H1 (cell line): ENCODE data around the gene JOSD1. TPM values are rescaled to one million over a fixed set of nuclear protein-coding genes. Genes with fewer than 3 reads are reported as not detected.

Source experiments
- CTCF ChIA-PET: fragments of 300-600 bp; sonication (Branson Sonifier 250); formaldehyde crosslinking; loops from one replicate; lab custom pipeline; 2021; ENCODE audit not compliant: partially characterized antibody; lab: Charles Lee
- POLR2A ChIA-PET: fragments of 300-600 bp; sonication (Branson Sonifier 250); formaldehyde crosslinking; loops from one replicate; lab custom pipeline; 2021; ENCODE audit warnings: inconsistent platforms; ENCODE audit not compliant: partially characterized antibody; lab: Charles Lee
- DNase-seq, 2 experiments: peaks; one replicate each; pipeline versions ENCODE4 v3.0.0 to v3.0.0-alpha.2; 2010 to 2022; ENCODE audit warnings: low spot score in 2 of 2, low read depth in 1 of 2, mixed read lengths in 1 of 2
- FAIRE-seq: peaks from 2 replicates; lab custom pipeline; 2011; peaks lifted over from hg19 to GRCh38; lab: Jason Lieb, UNC
- H2AFZ ChIP-seq: 2 replicates; pipeline ENCODE4 v1.8.1; 2012; ENCODE audit warnings: low read length, inconsistent platforms
- H2AK5ac ChIP-seq: 2 replicates; pipeline ENCODE4 v1.6.1; 2013; ENCODE audit warnings: low read depth, low read length
- H2BK120ac ChIP-seq: replicated peaks from 2 replicates; pipeline ENCODE3; 2013; ENCODE audit warnings: low read depth, low read length, inconsistent platforms
- H2BK12ac ChIP-seq: 2 replicates; pipeline ENCODE4 v1.6.1; 2013; ENCODE audit warnings: low read depth, low read length
- H2BK15ac ChIP-seq: 2 replicates; pipeline ENCODE4 v1.6.1; 2013; ENCODE audit warnings: low read length
- H2BK20ac ChIP-seq: 2 replicates; pipeline ENCODE4 v1.6.1; 2013; ENCODE audit warnings: low read length
- H2BK5ac ChIP-seq: 2 replicates; pipeline ENCODE4 v1.6.1; 2013; ENCODE audit warnings: low read depth, low read length
- H3K14ac ChIP-seq: 2 replicates; pipeline ENCODE4 v1.6.1; 2013; ENCODE audit warnings: inconsistent platforms; ENCODE audit not compliant: insufficient read length
- H3K18ac ChIP-seq: 2 replicates; pipeline ENCODE4 v1.6.1; 2013; ENCODE audit warnings: low read length; ENCODE audit errors: extremely low read depth
- H3K23ac ChIP-seq: 2 replicates; pipeline ENCODE4 v1.6.1; 2013; ENCODE audit warnings: inconsistent platforms; ENCODE audit not compliant: insufficient read length
- H3K23me2 ChIP-seq: 2 replicates; pipeline ENCODE4 v1.6.1; 2013; ENCODE audit warnings: low read depth, low read length
- H3K27ac ChIP-seq: 2 replicates; pipeline ENCODE4 v1.6.1; 2011; ENCODE audit warnings: low read depth, low read length, inconsistent platforms
- H3K27me3 ChIP-seq, 4 experiments: replicated peaks in 1 of 4; 1 replicate in 1 of 4; 2 replicates in 3 of 4; pipeline versions ENCODE4 v1.6.1 to v1.8.1; 2011 to 2013; ENCODE audit warnings: low read length in 3 of 4, mild to moderate bottlenecking in 3 of 4, inconsistent platforms in 2 of 4, mixed read lengths in 2 of 4, moderate library complexity in 1 of 4; ENCODE audit not compliant: control insufficient read depth in 3 of 4, insufficient read depth in 3 of 4; ENCODE audit errors: extremely low read depth in 1 of 4
- H3K36me3 ChIP-seq, 4 experiments: 2 replicates each; pipeline versions ENCODE4 v1.6.1 to v1.8.1; 2011 to 2013; ENCODE audit warnings: mild to moderate bottlenecking in 4 of 4, low read length in 3 of 4, moderate library complexity in 2 of 4, control low read depth in 1 of 4, inconsistent platforms in 1 of 4; ENCODE audit not compliant: insufficient read depth in 4 of 4, control insufficient read depth in 2 of 4
- H3K4ac ChIP-seq: replicated peaks from 2 replicates; pipeline ENCODE3; 2013; ENCODE audit warnings: low read length, low read depth, mixed read lengths, inconsistent platforms; ENCODE audit not compliant: insufficient read length
- H3K4me1 ChIP-seq, 4 experiments: replicated peaks in 1 of 4; 1 replicate in 1 of 4; 2 replicates in 3 of 4; pipeline versions ENCODE4 v1.6.1 to v1.8.1; 2011 to 2013; ENCODE audit warnings: low read length in 3 of 4, inconsistent platforms in 2 of 4, mixed read lengths in 1 of 4; ENCODE audit not compliant: insufficient read depth in 4 of 4, control insufficient read depth in 3 of 4
- H3K4me2 ChIP-seq, 2 experiments: 2 replicates each; pipeline versions ENCODE4 v1.6.1 to v1.8.1; 2011 to 2013; ENCODE audit warnings: low read depth in 2 of 2, low read length in 2 of 2, control low read depth in 1 of 2, inconsistent platforms in 1 of 2, mild to moderate bottlenecking in 1 of 2; ENCODE audit not compliant: insufficient read depth in 1 of 2
- H3K4me3 ChIP-seq, 4 experiments: fragments of 200-600, 300-600 bp in 1 of 4; sonication (generic), shearing (Covaris generic), sonication (Bioruptor Twin) in 1 of 4; 2 replicates each; pipeline versions ENCODE4 v1.5.1 to v1.8.1; 2011 to 2016; ENCODE audit warnings: low read length in 4 of 4, low read depth in 3 of 4, control low read depth in 2 of 4, inconsistent platforms in 2 of 4, mild to moderate bottlenecking in 2 of 4, mixed read lengths in 1 of 4, moderate library complexity in 1 of 4; ENCODE audit not compliant: insufficient read depth in 2 of 4; ENCODE audit errors: extremely low read depth in 1 of 4
- H3K56ac ChIP-seq: replicated peaks from 2 replicates; pipeline ENCODE3; 2013; ENCODE audit warnings: low read depth, mild to moderate bottlenecking, mixed read lengths, low read length, inconsistent platforms; ENCODE audit not compliant: insufficient read length
- H3K79me1 ChIP-seq: 2 replicates; pipeline ENCODE4 v1.6.1; 2013; ENCODE audit warnings: low read depth, low read length, control low read depth
- H3K79me2 ChIP-seq, 2 experiments: 2 replicates each; pipeline versions ENCODE4 v1.6.1 to v1.8.1; 2012 to 2013; ENCODE audit warnings: low read length in 2 of 2, mild to moderate bottlenecking in 2 of 2, inconsistent platforms in 1 of 2; ENCODE audit not compliant: insufficient read depth in 2 of 2, control insufficient read depth in 1 of 2
- H3K9ac ChIP-seq, 4 experiments: replicated peaks in 1 of 4; 1 replicate in 1 of 4; 2 replicates in 3 of 4; pipeline versions ENCODE4 v1.6.1 to v1.8.1; 2011 to 2013; ENCODE audit warnings: low read depth in 3 of 4, low read length in 3 of 4, control low read depth in 2 of 4, mild to moderate bottlenecking in 2 of 4, moderate library complexity in 2 of 4, inconsistent platforms in 1 of 4; ENCODE audit errors: extremely low read depth in 1 of 4
- H3K9me3 ChIP-seq, 2 experiments: 2 replicates each; pipeline versions ENCODE4 v1.6.1 to v1.8.1; 2012 to 2013; ENCODE audit warnings: mild to moderate bottlenecking in 2 of 2, moderate library complexity in 2 of 2, control low read depth in 1 of 2, inconsistent platforms in 1 of 2, low read depth in 1 of 2, low read length in 1 of 2, mixed read lengths in 1 of 2; ENCODE audit not compliant: insufficient read depth in 2 of 2
- H4K20me1 ChIP-seq, 2 experiments: replicated peaks in 1 of 2; 2 replicates each; pipeline versions ENCODE3 to v1.8.1; 2011 to 2013; ENCODE audit warnings: inconsistent platforms in 2 of 2, low read length in 2 of 2, mild to moderate bottlenecking in 1 of 2; ENCODE audit not compliant: insufficient read depth in 2 of 2, control insufficient read depth in 1 of 2
- H4K5ac ChIP-seq: 2 replicates; pipeline ENCODE4 v1.6.1; 2013; ENCODE audit warnings: low read length, low read depth, mixed read lengths, inconsistent platforms; ENCODE audit not compliant: insufficient read length
- H4K8ac ChIP-seq: 2 replicates; pipeline ENCODE4 v1.8.0; 2013; ENCODE audit warnings: mild to moderate bottlenecking, moderate library complexity, low read length, inconsistent platforms; ENCODE audit not compliant: insufficient read depth; ENCODE audit errors: extremely low read depth
- H4K91ac ChIP-seq: replicated peaks from 2 replicates; pipeline ENCODE3; 2013; ENCODE audit warnings: low read length, mixed read lengths, inconsistent platforms; ENCODE audit not compliant: insufficient read length
- CTCF ChIP-seq, 3 experiments: IDR thresholded peaks; 1 replicate in 2 of 3; 2 replicates in 1 of 3; pipeline versions ENCODE4 v1.5.1 to v1.6.1; 2011; ENCODE audit warnings: low read length in 3 of 3, mild to moderate bottlenecking in 3 of 3, inconsistent platforms in 2 of 3, low read depth in 1 of 3, moderate library complexity in 1 of 3; ENCODE audit not compliant: insufficient read depth in 1 of 3; ENCODE audit errors: control extremely low read depth in 1 of 3
- E2F6 ChIP-seq: IDR thresholded peaks from 2 replicates; pipeline ENCODE4 v1.6.1; 2012; ENCODE audit warnings: inconsistent platforms
- EP300 ChIP-seq, 2 experiments: IDR thresholded peaks; 1 replicate in 1 of 2; 2 replicates in 1 of 2; pipeline ENCODE4 v1.6.1; 2011 to 2012; ENCODE audit warnings: low read depth in 2 of 2, low read length in 2 of 2, mild to moderate bottlenecking in 2 of 2, borderline replicate concordance in 1 of 2, inconsistent platforms in 1 of 2, moderate library complexity in 1 of 2
- GABPA ChIP-seq: IDR thresholded peaks from 2 replicates; pipeline ENCODE4 v1.6.1; 2011; ENCODE audit warnings: mild to moderate bottlenecking, low read length, moderate library complexity, borderline replicate concordance; ENCODE audit not compliant: insufficient read depth
- SAP30 ChIP-seq: fragments of 300-600 bp; sonication (generic); IDR thresholded peaks from 2 replicates; pipeline ENCODE4 v1.7.1; 2012; ENCODE audit warnings: low read length, moderate library complexity, mild to moderate bottlenecking, inconsistent platforms; ENCODE audit not compliant: insufficient read depth, insufficient replicate concordance
- SIN3A ChIP-seq, 2 experiments: IDR thresholded peaks in 1 of 2; conservative IDR thresholded peaks in 1 of 2; 2 replicates each; pipeline ENCODE4 v1.6.1; 2011 to 2012; ENCODE audit warnings: low read length in 2 of 2, improper control_type of control experiment in 1 of 2, low read depth in 1 of 2, mild to moderate bottlenecking in 1 of 2
- YY1 ChIP-seq: IDR thresholded peaks from 2 replicates; pipeline ENCODE4 v1.6.1; 2011; ENCODE audit warnings: low read depth, mild to moderate bottlenecking, low read length
- WGBS, 2 experiments: shearing (Covaris generic) in 1 of 2; methylation state at CpG; one replicate each; pipeline versions ENCODE4 v1.1.6 to v1.1.7; 2013 to 2015; ENCODE audit warnings: low lambda C conversion rate in 2 of 2, mixed read lengths in 2 of 2, inconsistent platforms in 1 of 2, low coverage in 1 of 2, missing lambda C conversion rate in 1 of 2; ENCODE audit not compliant: insufficient replicate concordance in 2 of 2, insufficient coverage in 1 of 2, insufficient read length in 1 of 2; ENCODE audit errors: extremely low coverage in 1 of 2, missing lambda C conversion rate in 1 of 2; 5-methylcytosine and 5-hydroxymethylcytosine counted together
- polyA plus RNA-seq, 7 experiments: library from polyadenylated mRNA; depleted of rRNA in 3 of 7; stranded (reverse) in 5 of 7; unstranded in 2 of 7; fragments of >200 nt in 5 of 7; fragments of 200-250 nt in 2 of 7; gene quantifications; 1 replicate in 5 of 7; 2 replicates in 1 of 7; 4 replicates in 1 of 7; pipeline versions ENCODE4 v1.2.1 to v1.2.3, GENCODE V29; 2011 to 2013; ENCODE audit warnings: missing spikeins in 2 of 7, mixed read lengths in 2 of 7
- total RNA-seq: library from RNA; stranded (reverse); fragmentation: NEBNext Ultra II Directional; extraction: Animal tissue kit (Norgen Biotek cat#: 25700); gene quantifications from 2 replicates; pipeline ENCODE4 v1.2.1, GENCODE V29; 2021

JOSD1 gene
- total and polyA plus RNA-seq, 2 of the 8 experiments (the other 6 are each of a cell fraction or from before 2014, with no cell fraction given) = 18.4 to 20.2 TPM

- H4K8ac ChIP-seq = no peak overlapping the region
- no peak overlapping the region for H3K4me2 ChIP-seq
These were observed 47.0 kb downstream of the JOSD1 start for GRCh38 chr22:38653741-38654140.

More at GRCh38 chr22:38653741-38654140, 47.0 kb downstream of the JOSD1 start:
- H3K27ac ChIP-seq = no peak overlapping the region
- no peak overlapping the region for H3K23ac ChIP-seq
- H3K14ac ChIP-seq = no peak overlapping the region
- no peak overlapping the region for H3K4me3 ChIP-seq
- H3K56ac ChIP-seq = no peak overlapping the region
- H3K79me2 ChIP-seq = 0 out of 4 replicates have a peak, but pooled peaks cover 0 to 7% of the 10 kb centered on the region in 2 experiments
- H3K18ac ChIP-seq = no peak overlapping the region
- POLR2A ChIA-PET = interaction anchor here (0.7 kb wide), 1 partner anchor 38 kb away, joined by 3 read pairs; no protein-coding TSS in a partner anchor
- no peak for FAIRE-seq
- H2AK5ac ChIP-seq = no peak overlapping the region
- H4K20me1 ChIP-seq = no peaks in the 10 kb centered on the region
- no peak overlapping the region for H2BK5ac ChIP-seq
- peaks cover 0 to 8% (median 3%) of the 10 kb centered on the region in 4 experiments; a peak in 3 of 8 replicates for H3K36me3 ChIP-seq
- no peak overlapping the region for H4K5ac ChIP-seq
- H3K4me1 ChIP-seq = peaks cover 0 to 5% (median 1%) of the 10 kb centered on the region in 4 experiments; a peak in 3 of 7 replicates
- H3K79me1 ChIP-seq = no peaks in the 10 kb centered on the region
- no peak overlapping the region for H4K91ac ChIP-seq
- H2BK120ac ChIP-seq = no peak overlapping the region
- no peak overlapping the region for H2BK20ac ChIP-seq
- no peak overlapping the region for H2AFZ ChIP-seq
- H3K9me3 ChIP-seq = no peaks in the 10 kb centered on the region
- CTCF ChIA-PET = no interaction called here
- no peak for TF ChIP-seq SAP30
- TF ChIP-seq SIN3A (conservative IDR thresholded peaks at IDR 0.05 in 1 of 2, IDR thresholded peaks at IDR 0.05 in 1 of 2; ENCODE audit: low read depth in 1 of 2, low read length in 2 of 2) = no peak
- TF ChIP-seq GABPA = no peak
- TF ChIP-seq CTCF (IDR thresholded peaks at IDR 0.05; ENCODE audit: control extremely low read depth in 1 of 3, insufficient read depth in 1 of 3, low read depth in 1 of 3, low read length in 3 of 3) = no peak
- no peak for TF ChIP-seq YY1
- no peak for TF ChIP-seq E2F6
- no peak for TF ChIP-seq EP300 (IDR thresholded peaks at IDR 0.05; ENCODE audit: borderline replicate concordance in 1 of 2, low read depth in 2 of 2, low read length in 2 of 2)
- no peak overlapping the region for H2BK15ac ChIP-seq
- no peak overlapping the region for H3K4ac ChIP-seq
- no peak for DNase-seq
- no peak overlapping the region for H2BK12ac ChIP-seq
- H3K27me3 ChIP-seq = no peaks in the 10 kb centered on the region
- H3K9ac ChIP-seq = no peak overlapping the region
- H3K23me2 ChIP-seq = peaks cover 5% of the 10 kb centered on the region
- WGBS, 2 experiments = 96% methylated on average over 8 of the region's 8 CpGs; no CpG with 5 or more reads in 1 of the 2 experiments
